ENCODE results near the gene CNPY1.

CNPY1 gene

DNA sequence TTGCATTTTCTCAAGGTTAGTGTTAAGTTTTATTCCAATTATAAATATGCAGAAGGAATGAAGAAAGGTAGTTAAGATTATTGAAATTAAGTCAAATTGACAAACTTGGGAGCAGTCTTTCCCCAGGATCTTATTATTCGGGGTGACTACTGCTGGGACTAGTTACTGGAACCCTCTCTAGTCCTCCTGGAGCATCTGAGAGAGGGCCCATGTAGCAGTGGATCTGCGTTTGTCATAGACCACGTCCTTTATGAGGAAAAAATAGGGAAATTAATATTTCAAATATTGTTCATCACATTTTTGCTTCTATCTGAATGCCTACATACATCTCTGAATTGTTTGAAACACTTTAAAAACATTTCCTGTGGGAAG, 41.0 kb downstream of the CNPY1 start:
- DNase-seq (ENCODE audit: low read depth) = no peak
- no peak overlapping the region for H3K4me3 ChIP-seq (replicated peaks; ENCODE audit: low read depth, low read length)
- no peak for TF ChIP-seq CTCF (IDR thresholded peaks at IDR 0.05; ENCODE audit: low read length, missing control alignments)

GRCh38 chr7:155497149-155497901, 49.0 kb downstream of the CNPY1 start:
- no peak for DNase-seq (ENCODE audit: low read depth)
- no peak for TF ChIP-seq CTCF (IDR thresholded peaks at IDR 0.05; ENCODE audit: low read length, missing control alignments)
- no peak overlapping the region for H3K4me3 ChIP-seq (replicated peaks; ENCODE audit: low read depth, low read length)

DNA sequence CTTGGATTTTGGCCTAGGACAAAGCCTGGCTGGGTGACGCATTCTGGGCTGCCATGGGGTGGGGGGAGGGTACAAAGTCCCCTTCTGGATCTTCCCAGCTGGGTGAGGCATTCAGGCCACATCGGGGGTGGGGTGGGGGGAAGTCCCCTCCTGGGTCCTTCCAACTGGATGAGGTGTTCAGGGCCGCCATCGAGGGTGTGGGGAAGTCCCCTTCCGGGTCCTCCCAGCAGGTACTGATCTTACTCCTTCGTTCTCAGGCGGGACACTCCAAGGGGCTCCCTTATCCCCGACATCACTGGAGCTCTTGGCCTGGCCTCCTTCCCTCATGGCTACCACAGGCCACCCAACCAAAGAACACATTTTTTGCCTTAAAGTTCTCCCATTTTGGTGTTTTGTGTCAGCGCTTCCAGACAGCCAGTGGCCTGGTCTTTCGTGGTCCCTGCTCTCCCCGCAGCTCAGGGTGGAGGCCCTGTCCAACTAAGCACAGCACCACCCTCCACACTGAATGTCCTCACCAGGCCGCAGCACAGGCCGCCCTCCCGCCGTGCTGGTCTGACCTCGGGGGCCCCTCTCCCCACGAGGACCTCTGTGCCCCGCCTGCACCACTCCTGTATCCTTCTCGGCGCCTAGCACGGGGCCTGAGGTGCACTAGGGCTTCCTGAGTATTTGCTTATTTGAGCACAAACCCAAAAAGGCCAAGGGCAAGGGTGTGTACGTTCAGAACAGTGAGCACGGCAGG, 49.9 kb downstream of the CNPY1 start:
- DNase-seq (ENCODE audit: low read depth) = no peak

DNA sequence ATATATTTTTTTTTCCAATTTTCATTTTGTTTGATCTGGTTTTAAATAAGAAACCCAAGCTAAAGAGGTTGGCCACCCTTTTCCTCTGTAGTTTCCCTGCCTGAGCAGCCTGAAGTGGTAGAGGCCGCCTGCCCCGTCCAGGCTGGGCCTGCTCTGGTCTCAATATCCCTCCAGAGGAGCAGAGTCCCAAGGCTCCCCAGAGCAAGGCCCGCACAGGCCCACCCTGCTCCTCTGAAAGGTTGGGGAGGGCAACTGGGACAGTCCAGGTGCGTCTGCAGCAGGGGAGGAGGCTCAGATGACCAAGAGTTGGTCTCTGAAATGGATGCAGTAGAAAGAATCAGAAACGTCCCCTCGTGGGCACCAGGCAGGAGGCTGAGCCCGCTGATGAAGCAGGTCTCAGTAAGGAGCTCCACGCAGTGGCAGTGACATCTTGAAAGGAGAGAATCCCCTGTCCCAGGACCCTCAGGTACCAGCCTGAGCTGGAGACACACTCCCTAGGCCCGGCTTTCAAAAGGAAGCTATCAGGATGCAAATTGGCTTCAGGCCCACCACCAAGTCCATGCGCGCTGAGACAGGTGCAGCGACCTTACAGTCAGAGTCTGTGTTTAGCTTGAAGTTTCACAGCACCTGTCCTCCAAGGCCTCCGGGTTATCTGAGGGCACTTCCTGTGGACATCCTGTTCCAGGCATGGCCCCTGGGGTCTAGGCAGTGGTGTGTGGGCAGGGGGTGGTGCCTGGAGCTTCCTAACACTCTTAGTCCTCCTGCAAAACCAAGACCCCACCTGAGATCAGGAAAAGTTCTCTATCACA, 50.7 kb downstream of the CNPY1 start:
- no peak for DNase-seq (ENCODE audit: low read depth)
- no peak overlapping the region for H3K4me3 ChIP-seq (replicated peaks; ENCODE audit: low read depth, low read length)
- TF ChIP-seq CTCF (IDR thresholded peaks at IDR 0.05; ENCODE audit: low read length, missing control alignments) = no peak

More for the DNA sequence above, 49.9 kb downstream of the CNPY1 start:
- no peak overlapping the region for H3K4me3 ChIP-seq (replicated peaks; ENCODE audit: low read depth, low read length)
- TF ChIP-seq CTCF (IDR thresholded peaks at IDR 0.05; ENCODE audit: low read length, missing control alignments) = no peak

DNA sequence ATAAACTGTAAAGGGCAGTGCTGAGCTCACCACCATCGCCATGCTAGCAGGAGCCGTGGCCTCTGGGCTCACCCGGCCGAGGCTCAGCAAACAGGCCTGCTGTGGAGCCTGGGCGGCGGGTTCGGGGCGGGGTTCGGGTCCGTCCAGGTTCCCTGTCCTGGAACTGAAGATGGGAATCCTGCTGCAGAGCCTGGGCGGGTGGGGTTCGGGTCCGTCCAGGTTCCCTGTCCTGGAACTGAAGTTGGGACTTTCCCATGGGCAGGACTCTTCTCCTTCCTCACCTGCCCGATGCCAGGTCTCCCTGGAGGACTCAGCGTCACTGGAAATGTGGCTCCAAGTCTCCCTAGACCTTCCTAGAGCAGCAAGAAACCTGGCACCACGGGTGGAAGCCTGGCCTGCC, 51.8 kb downstream of the CNPY1 start:
- no peak overlapping the region for H3K4me3 ChIP-seq (replicated peaks; ENCODE audit: low read depth, low read length)
- TF ChIP-seq CTCF (IDR thresholded peaks at IDR 0.05; ENCODE audit: low read length, missing control alignments) = no peak
- no peak for DNase-seq (ENCODE audit: low read depth)

GRCh38 chr7:155493744-155494538, 52.4 kb downstream of the CNPY1 start:
- H3K4me3 ChIP-seq (replicated peaks; ENCODE audit: low read depth, low read length) = no peak overlapping the region
- TF ChIP-seq CTCF (IDR thresholded peaks at IDR 0.05; ENCODE audit: low read length, missing control alignments) = no peak
- no peak for DNase-seq (ENCODE audit: low read depth)
